GM18519 (cell line): Measurements from ENCODE around the gene SRSF2.
"Not testable (repeated sequence)": the region's sequence is repeated elsewhere in the genome, so short reads cannot be mapped to it uniquely, and the experiment has no call there.

ENCODE experiments used
- ATAC-seq: cut with Tn5 transposase; IDR thresholded peaks from one replicate; pipeline ENCODE4 v1.9.1; 2021; ENCODE audit warnings: mild to moderate bottlenecking, moderate library complexity; ENCODE audit not compliant: unreplicated experiment, low FRiP score

SRSF2 gene

DNA sequence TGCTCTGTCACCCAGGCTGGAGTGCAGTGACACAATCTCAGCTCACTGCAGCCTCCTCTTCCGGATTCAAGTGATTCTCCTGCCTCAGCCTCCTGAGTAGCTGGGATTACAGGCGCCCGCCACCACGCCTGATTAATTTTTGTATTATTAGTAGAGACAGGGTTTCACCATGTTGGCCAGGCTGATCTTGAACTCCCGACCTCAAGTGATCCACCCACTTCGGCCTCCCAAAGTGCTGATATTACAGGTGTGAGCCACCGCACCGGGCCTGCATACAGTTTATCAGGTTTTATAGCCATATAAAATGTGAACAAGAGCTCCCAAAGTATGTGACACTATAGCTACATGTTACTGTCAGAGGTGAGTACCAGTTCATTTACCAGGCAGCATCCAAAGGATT lies 14.2 kb downstream of the SRSF2 start:
- not testable (repeated sequence) for ATAC-seq

DNA sequence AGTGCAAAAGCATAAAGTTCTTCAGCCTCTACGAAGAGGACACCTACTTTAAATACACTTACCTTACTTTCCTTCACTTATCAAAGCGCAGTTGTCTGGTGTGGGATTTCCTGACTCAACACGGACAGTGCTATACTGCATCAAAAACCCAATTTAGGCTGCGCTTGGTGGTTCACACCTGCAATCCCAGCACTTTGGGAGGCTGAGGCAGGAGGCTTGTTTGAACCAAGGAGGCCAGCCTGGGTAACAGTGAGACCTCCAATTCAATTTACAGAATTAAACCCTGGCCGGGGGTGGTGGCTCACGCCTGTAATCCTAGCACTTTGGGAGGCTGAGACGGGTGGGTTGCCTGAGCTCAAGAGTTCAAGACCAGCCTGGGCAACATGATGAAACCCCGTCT lies 14.9 kb downstream of the SRSF2 start:
- no peak for ATAC-seq

DNA sequence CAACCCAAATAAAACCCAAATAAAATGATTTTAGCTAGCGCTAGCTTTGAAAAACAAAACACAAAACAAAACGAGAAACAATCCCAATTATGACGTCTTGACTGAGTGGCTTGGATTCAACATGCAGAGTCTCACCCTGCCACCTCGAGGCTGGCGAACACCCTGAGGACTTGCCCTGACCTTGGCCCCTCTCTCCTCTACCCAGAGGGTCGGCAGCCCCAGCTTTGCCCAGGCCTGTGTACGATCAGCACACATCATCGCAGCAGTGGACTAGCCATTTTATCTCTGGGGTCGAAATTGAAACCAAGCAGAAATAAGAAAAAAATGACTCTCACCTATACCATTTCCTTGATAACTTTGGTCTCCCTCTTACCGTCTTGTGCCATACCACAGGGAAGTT lies 15.7 kb downstream of the SRSF2 start:
- no peak for ATAC-seq

DNA sequence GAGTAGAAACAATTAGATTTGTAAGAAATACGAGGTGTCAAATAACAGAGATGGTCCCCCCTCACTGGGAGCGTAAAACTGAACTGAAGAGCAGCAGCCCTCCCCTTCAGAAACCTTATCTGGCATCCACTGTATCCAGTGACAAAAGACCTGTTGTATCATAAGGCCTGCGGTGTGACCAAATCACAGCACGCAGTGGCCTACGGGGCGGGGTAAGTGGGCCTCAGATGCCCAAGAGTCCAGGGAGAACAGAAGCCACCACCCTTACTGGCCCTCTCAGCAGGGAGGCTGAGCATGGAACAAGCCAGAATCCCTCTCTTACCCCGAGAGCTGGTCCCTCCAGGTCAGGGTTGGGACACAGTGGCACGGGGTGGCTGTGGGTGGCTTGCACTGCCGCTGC lies 16.2 kb downstream of the SRSF2 start:
- no peak for ATAC-seq

DNA sequence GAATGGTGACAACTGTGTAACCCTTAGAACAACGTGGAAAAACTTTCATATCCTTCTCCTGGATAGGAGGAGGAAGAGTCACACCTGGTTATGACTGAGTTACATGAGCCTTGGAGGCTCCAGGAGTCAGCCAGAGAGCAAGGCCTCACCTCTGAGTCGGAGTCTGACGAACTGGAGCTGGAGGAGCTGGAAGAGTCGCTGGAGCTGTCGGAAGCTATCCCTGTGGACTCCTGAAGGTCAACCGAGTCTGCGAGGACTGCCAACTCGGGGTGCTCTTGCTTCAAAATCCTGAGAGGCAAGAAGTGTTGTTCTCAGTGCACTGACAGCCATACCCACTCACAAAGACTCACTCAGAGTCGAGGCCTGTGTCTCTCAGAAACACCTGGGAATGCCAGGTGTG lies 16.9 kb downstream of the SRSF2 start:
- ATAC-seq = no peak

DNA sequence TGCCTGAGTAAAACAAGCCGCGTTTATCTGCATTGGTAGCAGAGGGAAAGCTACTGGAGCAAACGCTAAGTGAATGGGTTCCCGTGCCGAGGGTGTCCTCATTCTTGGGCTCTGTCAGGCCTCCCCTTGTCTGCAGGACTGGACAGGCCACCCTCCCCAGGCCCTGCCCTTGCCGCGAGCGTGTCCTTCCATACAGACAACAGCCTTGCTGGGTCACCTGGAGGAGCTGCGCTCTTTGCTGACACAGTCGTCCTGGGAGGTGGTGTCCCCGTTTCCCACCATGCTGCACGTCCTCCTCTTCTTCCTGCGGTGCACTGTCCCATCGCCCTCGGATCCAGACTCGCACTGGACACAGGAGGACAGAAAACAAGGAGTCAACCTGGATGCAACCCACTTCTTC lies 18.6 kb downstream of the SRSF2 start:
- no peak for ATAC-seq

DNA sequence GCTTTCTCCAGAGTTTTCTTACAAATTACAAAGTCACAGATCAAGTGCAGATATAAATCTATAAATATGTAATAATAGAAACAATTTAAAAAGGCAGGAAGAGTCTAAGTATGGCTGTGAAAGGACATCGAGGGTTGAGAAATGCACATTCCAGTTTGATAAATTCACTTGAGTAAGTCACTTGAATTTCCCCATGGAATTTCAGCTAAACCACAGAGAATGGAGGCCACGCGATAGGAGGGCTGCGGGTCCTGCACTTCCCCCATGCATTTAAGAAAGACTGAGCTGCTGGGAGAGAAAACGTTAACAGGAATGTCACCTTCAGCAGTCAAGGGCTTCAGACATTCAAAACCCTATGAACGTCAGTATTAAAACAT lies 20.3 kb downstream of the SRSF2 start:
- no peak for ATAC-seq

DNA sequence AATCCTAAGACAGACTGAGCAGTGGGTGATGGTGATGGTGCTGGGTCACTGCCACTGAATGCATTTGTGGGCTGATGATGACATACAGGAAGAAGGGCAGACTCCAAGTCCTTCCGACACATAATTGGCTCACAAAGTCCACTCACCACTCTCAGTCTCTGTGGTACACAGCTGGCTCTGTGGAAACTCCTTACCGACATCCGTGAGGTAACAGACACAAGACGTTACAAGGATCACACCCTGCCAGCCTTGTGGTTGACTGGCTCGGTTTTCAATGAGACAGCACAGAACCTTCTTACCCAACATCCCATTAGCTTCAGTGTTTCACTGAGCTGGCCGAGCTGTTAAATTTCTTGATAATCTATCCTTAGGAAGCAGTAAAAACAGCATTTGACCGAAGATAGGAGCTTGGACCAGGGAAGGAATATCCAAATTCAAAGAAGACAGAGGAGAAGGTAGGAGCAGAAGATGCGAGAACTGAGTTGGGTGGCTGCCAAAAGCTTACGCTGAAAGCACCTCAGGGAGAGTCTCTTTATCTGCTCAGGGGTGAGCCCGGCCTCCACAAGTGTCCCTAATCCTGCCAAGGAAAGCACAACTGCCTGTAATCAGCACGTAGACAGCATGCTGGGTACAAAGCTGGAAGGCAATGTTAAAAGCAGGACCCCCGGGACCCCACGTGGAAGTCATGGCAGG lies 20.8 kb downstream of the SRSF2 start:
- ATAC-seq = no peak

DNA sequence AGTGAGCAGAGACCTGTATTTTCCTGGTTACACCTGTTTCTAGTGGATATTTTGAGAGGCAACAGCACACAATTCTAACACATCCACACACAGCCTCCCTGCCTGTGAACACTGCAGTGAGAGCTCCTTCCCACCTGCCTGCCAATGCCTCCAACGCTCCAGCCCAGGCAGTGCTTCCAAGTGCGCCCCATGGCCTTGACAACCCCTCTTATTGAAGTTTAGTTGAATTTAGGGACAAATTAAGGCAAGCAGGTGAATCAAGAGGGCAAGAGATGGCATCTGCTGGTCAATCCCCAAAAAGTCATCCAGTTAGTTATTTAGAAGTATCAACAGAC lies 21.7 kb downstream of the SRSF2 start:
- no peak for ATAC-seq

DNA sequence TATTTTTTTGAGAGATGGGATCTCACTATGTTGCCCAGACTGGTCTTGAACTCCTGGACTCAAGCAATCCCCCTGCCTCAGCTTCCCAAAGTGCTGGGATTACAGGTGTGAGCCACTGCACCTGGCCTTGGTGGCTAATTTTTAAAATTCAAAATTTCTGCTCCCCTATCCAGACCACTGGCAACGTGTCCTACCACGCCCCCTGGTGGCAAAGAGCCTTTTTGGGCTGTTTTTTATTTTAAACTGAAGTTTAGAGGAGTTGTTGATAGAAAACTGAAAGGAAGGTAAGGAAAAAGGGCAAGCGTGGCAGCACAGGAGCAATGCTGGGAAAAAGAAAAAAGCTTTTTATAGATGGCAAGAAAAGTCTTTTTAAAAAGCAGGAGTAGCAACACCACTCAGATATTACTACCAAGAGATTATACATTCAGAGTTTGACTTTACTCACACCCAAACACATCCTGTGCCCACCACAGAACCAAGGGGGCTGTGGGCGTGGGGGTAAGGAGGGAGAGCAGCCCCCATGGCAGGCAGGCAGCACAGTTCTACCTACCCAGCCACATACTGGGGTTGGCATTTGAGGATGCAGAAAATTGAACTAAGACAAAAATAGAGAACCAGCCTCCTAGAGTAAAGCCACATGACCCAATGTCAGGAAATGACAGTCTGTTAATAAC lies 22.2 kb downstream of the SRSF2 start:
- ATAC-seq = no peak

DNA sequence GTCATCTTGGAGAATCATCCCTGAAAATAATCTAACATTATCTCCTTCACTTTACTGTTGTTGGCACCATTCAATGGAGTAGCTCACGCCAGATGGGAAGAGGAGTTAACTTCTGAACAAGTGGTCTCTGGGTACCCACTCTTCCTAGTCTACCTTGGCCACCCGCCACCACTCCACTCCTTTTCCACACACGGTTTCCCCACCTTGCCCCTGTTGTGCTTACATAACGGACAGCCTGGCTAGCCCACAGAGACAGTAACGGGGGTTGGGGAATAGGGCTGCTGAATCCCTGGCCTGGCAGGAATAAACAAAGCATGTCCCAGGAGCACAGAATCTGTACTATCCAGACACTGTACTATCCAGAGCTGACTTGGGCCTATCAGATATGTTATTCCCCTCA lies 22.8 kb downstream of the SRSF2 start:
- no peak for ATAC-seq

DNA sequence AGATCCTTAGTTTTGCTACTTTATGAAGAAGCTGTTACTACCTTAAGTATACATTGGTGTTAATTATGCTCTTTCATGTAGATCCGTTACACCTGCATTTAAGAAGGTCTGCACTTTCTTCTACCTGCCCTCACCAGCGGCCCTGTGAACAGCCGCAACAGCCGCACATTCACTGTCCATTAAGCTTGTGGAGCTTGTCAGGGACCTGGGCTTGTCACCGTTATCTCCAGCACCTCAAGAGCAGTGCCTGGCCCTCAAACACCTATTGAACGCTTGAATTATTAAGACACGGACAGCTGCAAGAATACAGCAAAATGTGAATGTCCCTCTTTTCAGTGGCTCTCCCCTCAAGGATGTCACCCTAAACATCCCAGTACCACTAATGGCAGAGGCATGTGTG lies 23.4 kb downstream of the SRSF2 start:
- no peak for ATAC-seq

DNA sequence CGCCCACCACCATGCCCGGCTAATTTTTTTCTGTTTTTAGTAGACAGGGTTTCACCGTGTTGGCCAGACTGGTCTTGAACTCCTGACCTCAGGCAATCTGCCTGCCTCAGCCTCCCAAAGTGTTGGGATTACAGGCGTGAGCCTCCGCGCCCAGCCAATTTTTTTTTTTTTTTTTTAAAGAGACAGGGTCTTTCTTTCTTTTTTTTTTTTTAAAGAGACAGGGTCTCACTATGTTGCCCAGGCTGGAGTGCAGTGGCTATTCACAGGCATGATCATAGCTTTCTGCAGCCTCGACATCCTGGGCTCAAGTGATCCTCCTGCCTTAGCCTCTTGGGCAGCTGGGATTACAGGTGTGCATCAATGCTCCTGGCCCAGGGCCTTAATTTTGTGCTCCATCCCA lies 24.8 kb downstream of the SRSF2 start:
- not testable (repeated sequence) for ATAC-seq

DNA sequence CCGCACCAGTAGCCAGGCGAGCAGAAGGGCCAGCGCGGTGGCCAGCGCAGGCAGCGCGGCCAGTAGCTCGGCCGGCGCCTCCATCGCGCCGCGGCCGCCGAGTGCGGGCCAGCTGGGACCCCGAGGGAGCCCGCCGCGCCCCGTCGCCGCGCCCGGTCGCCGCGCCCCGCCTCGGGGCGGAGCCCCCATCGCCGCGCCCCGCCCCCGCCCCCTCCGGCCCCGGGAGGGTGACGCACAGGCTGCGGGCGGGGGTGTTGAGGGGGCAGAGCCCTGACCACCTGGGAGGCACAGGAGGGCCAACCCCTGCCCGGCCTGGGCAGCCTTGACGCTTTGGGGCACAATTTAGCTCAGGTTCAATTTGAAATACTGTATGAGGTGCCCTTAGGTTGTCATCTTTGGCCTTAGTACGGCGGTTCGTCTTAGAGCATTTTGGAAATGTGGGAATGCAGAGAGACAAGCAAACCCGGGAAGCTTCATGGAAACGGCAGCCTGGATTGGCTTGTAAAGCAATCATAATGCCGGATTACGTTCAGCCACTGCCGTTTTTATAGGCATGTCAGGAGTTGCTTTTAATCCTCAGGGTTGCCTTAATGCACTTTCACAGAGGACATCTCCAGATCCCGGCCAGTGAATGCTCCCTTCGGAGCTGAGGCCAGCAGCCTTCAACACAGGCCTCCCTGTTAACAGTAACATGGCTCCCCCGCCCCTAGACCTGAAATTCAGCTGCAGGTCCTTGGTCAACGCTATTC lies 26.1 kb downstream of the SRSF2 start, which contains the start of gene MXRA7:
MXRA7 (minus strand) TSS at position 103 of the 749 bp plus-strand sequence; CDS start at position 84, 19 bp downstream.
- no peak for ATAC-seq

DNA sequence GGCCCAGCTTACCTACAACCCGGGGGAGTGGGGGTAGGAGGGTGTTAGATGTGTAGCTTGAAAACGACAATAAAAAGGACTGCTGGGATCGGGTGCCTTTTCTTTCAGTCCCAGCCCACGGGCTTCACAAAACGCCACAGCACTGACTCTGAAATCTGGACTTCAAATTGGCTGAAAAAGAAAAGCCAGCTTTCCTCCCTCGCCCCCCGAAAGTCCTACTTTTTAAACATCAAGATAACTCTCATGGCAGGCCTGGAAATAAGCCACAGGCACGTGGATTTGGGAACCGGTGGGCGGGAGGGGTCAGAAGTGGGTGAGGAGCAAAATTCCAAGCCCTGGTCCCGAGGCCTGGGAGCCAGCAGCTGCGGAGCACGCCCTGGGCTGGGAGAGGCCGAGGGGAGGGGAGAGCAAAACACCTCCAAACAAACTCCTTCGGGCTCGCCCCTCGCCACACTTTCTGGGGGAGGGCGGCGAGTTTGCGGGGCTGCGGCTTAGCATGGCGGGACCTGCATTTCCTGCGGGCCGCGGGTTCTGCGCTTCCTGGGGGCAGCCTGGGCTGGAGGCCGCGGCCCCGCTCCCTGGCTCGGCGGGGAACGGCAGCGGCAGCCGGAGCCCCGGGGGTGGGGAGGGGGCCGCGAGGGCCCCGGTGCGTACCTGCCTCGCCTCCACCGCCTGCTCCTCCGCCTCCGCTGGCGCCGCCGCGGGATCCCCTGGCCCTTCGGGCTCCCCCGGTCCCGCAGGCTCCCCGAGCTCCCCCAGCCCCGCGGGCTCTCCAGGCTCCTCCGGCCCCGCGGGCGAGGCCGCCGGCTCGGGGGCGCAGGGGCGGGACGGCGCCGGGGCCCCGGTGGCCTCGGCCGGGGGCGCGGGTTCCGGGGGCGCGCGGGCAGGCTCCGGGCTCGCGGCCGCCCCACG lies 26.9 kb downstream of the SRSF2 start:
- ATAC-seq = not testable (repeated sequence)

DNA sequence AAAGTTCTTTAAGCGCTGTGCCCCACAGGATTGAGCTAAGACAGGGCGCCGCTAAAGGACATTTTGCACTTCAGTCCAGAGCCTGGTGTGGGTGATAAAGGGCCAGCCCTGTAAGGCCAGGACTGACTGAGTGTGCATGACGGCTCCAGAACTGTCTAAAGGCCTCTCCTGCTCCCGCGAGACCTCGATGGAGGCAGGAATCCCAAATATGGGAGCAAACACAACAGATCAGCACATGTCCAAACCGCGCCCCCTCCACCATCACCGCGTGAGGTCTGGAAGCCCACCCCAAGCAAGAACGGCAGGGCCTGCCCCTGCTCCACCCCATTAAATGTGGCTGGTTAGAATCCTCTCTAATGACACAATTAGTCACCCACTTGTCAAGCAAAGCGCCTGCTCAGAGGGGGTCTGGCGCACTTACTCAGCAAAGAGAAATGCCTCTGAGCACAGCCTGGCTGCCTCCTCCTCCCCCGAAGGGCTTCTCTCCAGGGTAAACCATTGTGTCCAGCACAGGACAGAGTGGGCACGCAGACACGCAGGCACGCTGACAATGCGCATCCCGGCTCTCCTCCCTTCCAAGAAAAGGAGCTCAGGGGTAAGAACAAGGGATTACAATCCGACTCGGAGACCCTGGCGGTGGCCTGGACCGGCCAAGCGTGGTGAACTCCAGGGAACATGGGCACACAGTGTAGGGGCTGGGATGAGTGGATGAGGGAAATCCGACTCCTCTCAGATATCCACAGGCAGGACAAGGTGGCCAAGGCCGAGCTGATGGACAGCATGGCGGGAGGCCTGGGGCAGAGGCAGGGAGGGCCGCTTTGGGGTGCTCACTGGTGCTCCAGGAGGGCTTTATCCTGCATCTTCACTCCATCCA lies 27.8 kb downstream of the SRSF2 start:
- no peak for ATAC-seq

DNA sequence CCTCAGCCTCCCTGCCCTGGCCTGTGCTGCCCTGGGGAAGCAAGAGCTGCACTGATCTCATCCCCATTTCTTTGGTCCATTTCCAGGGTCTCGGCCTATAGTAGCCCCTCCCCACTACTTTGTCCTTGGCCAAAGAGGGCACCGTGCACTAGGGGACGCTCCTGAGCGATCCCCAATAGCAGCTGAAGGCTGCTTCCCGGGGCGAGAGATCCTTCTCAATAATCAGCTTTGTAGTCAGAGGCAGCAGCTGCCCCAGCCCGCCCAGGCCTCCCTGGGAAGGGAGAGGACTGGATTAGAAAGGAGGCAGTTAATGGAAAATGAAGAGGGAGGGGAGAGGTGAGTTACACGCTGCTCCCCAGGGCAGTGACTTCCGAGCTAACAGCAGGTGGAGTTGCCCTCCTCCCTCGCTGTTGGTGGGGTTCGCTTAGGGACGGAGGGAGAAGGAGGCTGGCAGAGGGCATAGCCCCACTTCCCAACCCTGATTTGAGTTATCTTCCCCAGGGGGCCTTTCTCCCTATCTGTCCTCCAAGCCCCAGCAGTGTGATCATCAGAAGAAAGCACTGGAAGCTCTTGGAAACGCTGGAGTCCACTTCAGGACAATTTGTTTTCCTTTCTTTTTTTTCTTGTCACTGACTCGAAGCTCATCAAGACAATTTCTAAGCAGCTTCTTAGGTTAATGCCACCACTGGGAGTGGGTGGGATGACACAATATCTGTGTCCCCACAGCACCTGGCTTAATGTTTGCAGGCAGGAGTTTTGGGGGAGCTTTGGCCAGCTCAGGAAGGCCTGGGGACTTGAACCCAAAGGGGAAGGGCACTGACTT lies 28.9 kb downstream of the SRSF2 start:
- no peak for ATAC-seq

DNA sequence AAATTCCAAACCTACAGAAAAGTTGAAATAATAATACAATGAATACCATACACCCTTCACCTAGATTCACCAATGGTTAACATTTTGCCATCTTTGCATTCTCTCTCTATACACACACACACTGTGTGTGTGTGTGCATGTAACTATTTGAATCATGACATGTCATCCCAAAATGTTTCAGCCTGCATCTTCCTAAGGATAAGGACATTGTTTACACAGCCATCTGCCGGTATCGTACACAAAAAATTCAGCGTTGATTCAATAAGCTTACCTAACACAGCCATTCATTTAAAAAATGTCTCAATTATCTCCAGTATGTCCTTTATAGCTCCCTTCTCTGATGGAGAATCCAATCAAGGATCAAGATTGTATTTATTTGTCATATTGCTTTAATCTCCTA lies 30.3 kb downstream of the SRSF2 start:
- ATAC-seq = no peak

DNA sequence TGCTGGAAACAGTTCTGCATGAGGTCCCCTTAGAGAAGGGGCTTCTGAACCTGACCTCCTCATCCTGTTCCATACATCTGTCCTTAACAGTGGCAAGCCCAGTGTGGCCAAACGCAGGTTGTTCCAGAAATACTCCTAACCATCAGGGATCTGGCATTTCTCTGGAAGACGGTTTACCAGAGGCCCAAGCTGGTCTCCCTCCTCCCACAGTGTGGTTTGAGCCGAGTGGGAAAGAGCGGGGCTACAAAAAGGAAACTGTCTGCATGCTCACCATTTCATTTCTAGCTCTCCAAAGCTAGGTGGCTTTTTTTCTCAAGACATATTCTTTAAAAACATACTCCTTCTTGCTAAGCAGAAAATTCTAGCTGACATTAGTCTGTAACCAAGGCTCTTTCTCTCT lies 32.3 kb downstream of the SRSF2 start:
- no peak for ATAC-seq
